NT2/D1 (cell line): ENCODE results near the gene ZNF524.

ENCODE experiments used
- DNase-seq: peaks from one replicate; pipeline ENCODE4 v3.0.0-alpha.2; 2011; ENCODE audit warnings: low read depth, low spot score
- H3K27me3 ChIP-seq: 2 replicates; pipeline ENCODE4 v1.6.0; 2011; ENCODE audit warnings: mild to moderate bottlenecking; ENCODE audit not compliant: insufficient read length, insufficient read depth
- H3K36me3 ChIP-seq: 2 replicates; pipeline ENCODE4 v1.6.1; 2011; ENCODE audit warnings: mild to moderate bottlenecking, low read length, mixed read lengths; ENCODE audit not compliant: insufficient read depth, insufficient read length
- H3K4me1 ChIP-seq: 2 replicates; pipeline ENCODE4 v1.5.1; 2011; ENCODE audit not compliant: insufficient read depth, insufficient read length
- H3K4me3 ChIP-seq: 2 replicates; pipeline ENCODE4 v1.5.1; 2011; ENCODE audit warnings: low read depth; ENCODE audit not compliant: insufficient read length
- H3K9ac ChIP-seq: 2 replicates; pipeline ENCODE4 v1.6.0; 2011; ENCODE audit warnings: low read depth; ENCODE audit not compliant: insufficient read length
- H3K9me3 ChIP-seq: 2 replicates; pipeline ENCODE4 v1.5.1; 2011; ENCODE audit warnings: mild to moderate bottlenecking, low read length; ENCODE audit not compliant: insufficient read depth
- SUZ12 ChIP-seq: IDR thresholded peaks from 2 replicates; pipeline ENCODE4 v1.6.1; 2011; ENCODE audit not compliant: insufficient read length, insufficient read depth; ENCODE audit errors: extremely low read depth
- YY1 ChIP-seq: IDR thresholded peaks from 2 replicates; pipeline ENCODE4 v1.6.1; 2011; ENCODE audit not compliant: insufficient read length, insufficient read depth
- ZNF274 ChIP-seq: IDR thresholded peaks from 2 replicates; pipeline ENCODE4 v1.6.1; 2011; ENCODE audit warnings: mild to moderate bottlenecking, low read depth, low read length

Gene ZNF524

DNA sequence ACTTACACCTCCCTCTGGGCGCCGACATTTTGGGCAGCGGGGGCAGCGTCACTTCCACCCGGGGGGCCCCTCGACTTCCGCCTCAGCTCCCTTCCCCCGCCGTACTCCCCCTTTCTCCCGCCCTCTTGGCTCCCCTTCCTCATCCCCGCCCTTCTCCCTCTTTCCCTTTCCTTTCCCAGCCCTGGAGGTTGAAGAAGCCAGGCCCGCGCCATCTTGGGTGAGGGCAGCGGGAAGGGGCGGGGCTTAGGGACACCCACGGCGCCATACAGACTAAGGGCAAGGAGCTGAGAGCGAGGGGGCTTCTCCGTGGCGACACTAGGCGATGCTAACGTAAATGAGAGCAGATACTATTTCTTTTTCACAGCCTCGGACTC lies 633 bp upstream of the ZNF524 start, which contains the start of gene FIZ1:
Gene FIZ1, minus strand, starts transcription at position 50 of the 374 bp plus-strand sequence. CDS start 1,652 bp downstream, outside the sequence.
- Histone ChIP-seq H3K9ac (peak within 1 kb of the TSS; percentile 97), H3K9me3 (no peaks in the 10 kb centered on the region), H3K27me3 (no peaks in the 10 kb centered on the region), H3K36me3 (peaks cover 30% of the 10 kb centered on the region), H3K4me3 (peak within 1 kb of the TSS; percentile 75), H3K4me1 (no peaks in the 10 kb centered on the region)
- TF ChIP-seq ZNF274 (no peak), SUZ12 (no peak), YY1 (no peak)
- DNase-seq: peak; percentile 96

DNA sequence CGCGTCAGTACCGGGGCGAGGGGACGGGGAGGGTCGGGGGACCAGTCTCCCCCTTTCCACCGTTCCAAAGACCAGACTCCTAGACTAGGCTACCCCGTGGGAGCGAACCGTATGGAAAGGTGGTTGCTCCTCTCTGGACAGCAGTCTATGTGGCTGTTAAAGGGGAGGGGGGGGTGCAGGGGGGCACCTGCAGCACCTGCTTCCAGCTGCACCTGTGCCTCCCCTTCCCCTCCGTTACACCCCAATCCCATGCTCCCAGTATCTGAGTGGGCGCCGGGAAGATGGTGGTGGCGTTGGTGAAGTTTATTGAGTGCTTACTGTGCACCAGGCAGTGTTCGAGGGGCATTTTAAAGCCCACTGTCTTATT lies 557 bp downstream of the ZNF524 start:
- Histone ChIP-seq H3K4me1 (no peaks in the 10 kb centered on the region), H3K4me3 (peak overlapping the region; percentile 57), H3K27me3 (no peaks in the 10 kb centered on the region), H3K36me3 (peaks cover 20% of the 10 kb centered on the region), H3K9me3 (no peaks in the 10 kb centered on the region), H3K9ac (peak overlapping the region; percentile 80)
- DNase-seq: no peak
- TF ChIP-seq ZNF274 (no peak), SUZ12 (no peak), YY1 (no peak)

DNA sequence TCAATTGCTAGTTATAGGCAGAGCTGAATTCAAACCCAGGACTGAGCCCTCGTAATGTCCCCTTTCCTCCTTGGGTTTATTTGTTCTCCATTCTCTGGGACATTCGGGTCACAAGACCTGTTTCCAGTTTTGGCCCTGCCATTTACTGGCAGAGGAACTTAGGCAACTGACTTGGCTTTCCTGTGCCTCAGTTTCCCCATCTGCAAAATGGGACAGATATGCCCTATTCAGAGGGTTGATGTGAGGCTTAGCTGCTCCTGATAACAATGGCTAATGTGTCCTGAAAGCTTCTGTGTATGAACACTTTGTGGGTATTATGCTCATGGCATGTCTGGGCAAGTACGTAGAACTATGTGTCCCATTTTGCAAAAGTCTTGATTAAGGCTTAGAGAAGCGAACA lies 996 bp downstream of the ZNF524 start:
- Histone ChIP-seq H3K9me3 (no peaks in the 10 kb centered on the region), H3K4me1 (no peaks in the 10 kb centered on the region), H3K36me3 (peaks cover 15% of the 10 kb centered on the region), H3K4me3 (peak overlapping the region; percentile 57), H3K27me3 (no peaks in the 10 kb centered on the region), H3K9ac (peak overlapping the region; percentile 80)
- no peak for DNase-seq
- no peak for TF ChIP-seq SUZ12
- TF ChIP-seq YY1: no peak
- TF ChIP-seq ZNF274: no peak

DNA sequence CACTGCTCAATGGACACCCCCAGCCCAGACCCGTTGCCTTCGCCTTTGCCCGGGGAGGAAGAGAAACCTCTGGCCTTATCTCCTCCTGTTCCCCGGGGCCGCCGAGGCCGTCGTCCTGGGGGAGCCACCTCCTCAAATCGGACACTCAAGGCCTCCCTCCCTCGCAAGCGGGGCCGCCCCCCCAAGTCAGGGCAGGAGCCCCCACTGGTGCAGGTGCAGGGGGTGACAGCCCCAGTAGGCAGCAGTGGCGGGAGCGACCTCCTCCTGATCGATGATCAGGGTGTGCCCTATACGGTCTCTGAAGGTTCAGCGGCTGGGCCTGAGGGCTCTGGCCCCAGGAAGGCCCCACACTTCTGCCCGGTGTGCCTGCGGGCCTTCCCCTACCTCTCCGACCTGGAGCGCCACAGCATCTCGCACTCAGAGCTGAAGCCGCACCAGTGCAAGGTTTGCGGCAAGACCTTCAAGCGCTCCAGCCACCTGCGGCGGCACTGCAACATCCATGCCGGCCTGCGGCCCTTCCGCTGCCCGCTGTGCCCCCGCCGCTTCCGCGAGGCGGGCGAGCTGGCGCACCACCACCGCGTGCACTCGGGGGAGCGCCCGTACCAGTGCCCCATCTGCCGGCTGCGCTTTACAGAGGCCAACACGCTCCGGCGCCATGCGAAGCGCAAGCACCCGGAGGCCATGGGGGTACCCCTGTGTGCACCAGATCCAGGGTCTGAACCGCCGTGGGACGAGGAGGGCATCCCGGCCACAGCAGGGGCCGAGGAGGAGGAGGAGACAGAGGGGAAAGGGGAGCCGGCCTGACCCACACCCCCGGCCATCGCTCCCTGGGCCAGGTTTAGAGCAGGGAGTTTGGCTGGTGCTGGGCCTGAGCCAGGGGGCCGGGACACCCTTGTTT lies 2.3 kb downstream of the ZNF524 start:
- Histone ChIP-seq H3K36me3 (peaks cover 15% of the 10 kb centered on the region), H3K27me3 (no peaks in the 10 kb centered on the region), H3K4me1 (no peaks in the 10 kb centered on the region), H3K9me3 (no peaks in the 10 kb centered on the region), H3K9ac (no peak overlapping the region), H3K4me3 (no peak overlapping the region)
- no peak for TF ChIP-seq ZNF274
- no peak for TF ChIP-seq YY1
- no peak for TF ChIP-seq SUZ12
- no peak for DNase-seq

DNA sequence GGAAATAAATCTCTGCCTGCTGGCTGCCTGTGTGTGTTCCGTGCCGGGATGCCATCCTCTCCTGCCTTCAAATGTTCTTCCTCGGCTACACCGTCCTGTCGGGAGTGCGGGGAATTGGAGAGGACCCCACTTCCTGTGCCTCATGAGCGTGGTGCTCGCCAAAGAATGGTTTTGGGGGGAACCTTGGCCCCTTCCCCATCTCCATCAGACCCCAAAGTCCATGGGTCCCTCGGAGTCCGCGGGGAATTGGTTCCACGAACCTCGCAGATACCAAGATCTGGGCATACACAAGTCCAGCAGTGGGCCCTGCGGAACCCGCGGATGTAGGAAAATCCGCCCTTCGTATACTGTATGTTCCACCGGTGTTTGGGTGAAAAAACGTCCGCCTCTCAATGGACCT lies 3.0 kb downstream of the ZNF524 start:
- no peak for TF ChIP-seq SUZ12
- no peak for TF ChIP-seq ZNF274
- TF ChIP-seq YY1: no peak
- H3K9me3 ChIP-seq: no peaks in the 10 kb centered on the region
- no peaks in the 10 kb centered on the region for H3K4me1 ChIP-seq
- H3K4me3 ChIP-seq: no peak overlapping the region
- no peak for DNase-seq
- H3K27me3 ChIP-seq: no peaks in the 10 kb centered on the region
- peaks cover 13% of the 10 kb centered on the region for H3K36me3 ChIP-seq
- H3K9ac ChIP-seq: no peak overlapping the region

DNA sequence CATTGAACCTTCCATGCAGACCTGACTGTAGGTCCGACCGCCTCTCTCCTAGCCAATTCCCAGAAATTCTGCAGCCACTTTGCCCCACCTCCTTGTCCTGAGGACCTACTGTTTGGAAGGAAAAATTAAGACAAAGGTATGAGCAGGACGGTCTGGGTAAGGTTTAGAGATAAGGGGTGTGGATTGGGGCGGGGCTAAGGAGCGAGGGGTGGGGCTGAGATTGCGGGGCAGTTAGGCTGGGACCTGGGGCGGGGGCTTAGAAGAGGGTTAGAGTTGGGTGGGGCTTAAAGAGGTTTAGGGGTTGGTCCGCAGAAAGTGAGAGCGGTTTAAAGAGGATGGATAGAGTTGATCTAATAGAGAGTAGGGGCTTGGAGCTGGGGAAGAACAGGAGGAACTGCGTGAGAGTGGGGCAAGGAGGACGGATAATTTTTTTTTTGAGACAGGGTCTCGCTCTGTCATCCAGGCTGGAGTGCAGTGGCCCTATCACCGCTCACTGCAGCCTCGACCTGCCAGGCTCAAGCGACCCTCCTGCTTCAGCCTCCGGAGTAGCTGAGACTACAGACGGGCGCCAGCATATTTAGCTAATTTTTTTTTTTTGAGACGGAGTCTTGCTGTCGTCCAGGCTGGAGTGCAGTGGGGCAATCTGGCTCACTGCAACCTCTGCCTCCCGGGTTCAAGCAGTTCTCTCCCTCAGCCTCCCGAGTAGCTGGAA lies 3.6 kb downstream of the ZNF524 start:
- Histone ChIP-seq H3K9me3 (no peaks in the 10 kb centered on the region), H3K27me3 (no peaks in the 10 kb centered on the region), H3K4me1 (no peaks in the 10 kb centered on the region), H3K4me3 (no peak overlapping the region), H3K36me3 (peaks cover 13% of the 10 kb centered on the region), H3K9ac (no peak overlapping the region)
- no peak for DNase-seq
- no peak for TF ChIP-seq YY1
- no peak for TF ChIP-seq SUZ12
- no peak for TF ChIP-seq ZNF274

DNA sequence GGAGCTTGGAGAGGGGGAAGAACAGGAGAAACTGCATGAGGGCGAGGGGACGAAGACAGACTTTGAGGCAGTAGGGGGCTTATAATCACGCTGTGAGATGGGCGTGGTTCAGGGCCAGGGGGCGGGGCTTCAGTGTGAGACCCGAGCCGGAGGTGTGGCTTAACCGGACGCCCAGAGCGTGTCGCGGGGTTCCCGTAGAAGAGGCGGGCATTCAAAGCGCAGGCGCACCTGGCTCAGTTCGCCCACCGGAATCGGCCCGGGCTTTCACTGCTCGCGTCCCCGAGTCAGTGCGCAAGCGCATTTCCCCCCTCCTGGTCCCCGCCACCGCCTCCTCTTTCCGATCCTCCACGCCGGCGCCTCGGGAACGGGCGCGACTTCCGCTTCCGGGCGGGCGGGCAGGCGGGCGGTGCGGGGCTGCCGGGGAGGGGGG lies 5.1 kb downstream of the ZNF524 start:
- Histone ChIP-seq H3K9me3 (no peaks in the 10 kb centered on the region), H3K4me3 (peak overlapping the region; percentile 11), H3K9ac (peak overlapping the region; percentile 26), H3K27me3 (no peaks in the 10 kb centered on the region), H3K36me3 (peaks cover 19% of the 10 kb centered on the region), H3K4me1 (no peaks in the 10 kb centered on the region)
- TF ChIP-seq ZNF274 (no peak), SUZ12 (no peak)
- peak; percentile 90 for DNase-seq
